AG08395 (cell line): ENCODE measurements around the gene ZC3H10.
"Not testable (repeated sequence)": the region's sequence is repeated elsewhere in the genome, so short reads cannot be mapped to it uniquely, and the experiment has no call there.

Source experiments
- DNase-seq: peaks from one replicate; pipeline ENCODE4 v3.0.0; 2012; ENCODE audit warnings: mixed read lengths, low spot score

ZC3H10 gene, protein sequence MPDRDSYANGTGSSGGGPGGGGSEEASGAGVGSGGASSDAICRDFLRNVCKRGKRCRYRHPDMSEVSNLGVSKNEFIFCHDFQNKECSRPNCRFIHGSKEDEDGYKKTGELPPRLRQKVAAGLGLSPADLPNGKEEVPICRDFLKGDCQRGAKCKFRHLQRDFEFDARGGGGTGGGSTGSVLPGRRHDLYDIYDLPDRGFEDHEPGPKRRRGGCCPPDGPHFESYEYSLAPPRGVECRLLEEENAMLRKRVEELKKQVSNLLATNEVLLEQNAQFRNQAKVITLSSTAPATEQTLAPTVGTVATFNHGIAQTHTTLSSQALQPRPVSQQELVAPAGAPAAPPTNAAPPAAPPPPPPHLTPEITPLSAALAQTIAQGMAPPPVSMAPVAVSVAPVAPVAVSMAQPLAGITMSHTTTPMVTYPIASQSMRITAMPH

DNA sequence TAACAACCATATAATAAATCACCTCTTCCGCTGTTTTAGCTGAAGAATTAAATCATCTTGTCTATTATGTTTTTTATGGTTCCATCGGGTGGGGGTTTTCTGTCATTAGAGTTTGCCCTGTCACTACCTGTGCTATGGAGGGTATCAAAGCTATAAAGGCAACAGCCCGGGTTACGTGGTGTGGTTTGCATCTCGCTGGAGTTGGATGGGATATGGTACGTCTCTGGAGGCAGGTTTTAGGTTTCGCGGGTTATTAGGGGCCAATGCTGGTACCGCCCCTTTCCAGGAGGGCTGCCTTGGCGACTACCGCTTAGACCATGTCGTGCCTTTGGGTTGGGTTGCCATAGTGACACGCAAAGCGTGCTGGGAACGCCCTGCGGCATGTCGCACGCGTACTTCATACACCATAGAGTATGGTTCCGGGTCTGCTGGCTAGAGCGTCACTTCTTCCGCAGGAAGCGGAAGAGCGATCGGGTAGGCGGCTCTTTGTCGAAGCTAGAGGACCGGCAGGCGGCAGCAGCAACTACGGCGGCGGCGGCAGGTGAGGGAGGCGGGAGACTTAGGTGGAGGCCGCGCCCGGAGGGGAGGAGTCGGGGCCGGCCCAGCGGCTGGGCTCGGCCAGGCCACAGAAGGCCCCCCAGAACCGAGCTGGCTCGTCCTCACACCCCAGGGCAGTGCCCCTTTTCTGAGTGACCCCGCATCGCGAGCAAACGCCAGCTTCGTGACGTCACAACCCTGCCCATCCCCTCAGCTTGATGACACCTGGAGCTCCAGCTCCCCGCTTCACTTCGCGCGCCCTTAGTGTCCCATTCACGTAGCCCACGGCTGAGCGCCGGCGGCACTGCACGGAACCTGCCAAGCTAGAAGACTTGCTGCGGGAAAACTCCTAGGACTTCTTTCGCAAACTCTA, at the start of gene ZC3H10:
ZC3H10 (plus strand) TSS at position 489 of the 910 bp plus-strand sequence. CDS start 2,297 bp downstream, outside the sequence.
- DNase-seq = peak; percentile 98

DNA sequence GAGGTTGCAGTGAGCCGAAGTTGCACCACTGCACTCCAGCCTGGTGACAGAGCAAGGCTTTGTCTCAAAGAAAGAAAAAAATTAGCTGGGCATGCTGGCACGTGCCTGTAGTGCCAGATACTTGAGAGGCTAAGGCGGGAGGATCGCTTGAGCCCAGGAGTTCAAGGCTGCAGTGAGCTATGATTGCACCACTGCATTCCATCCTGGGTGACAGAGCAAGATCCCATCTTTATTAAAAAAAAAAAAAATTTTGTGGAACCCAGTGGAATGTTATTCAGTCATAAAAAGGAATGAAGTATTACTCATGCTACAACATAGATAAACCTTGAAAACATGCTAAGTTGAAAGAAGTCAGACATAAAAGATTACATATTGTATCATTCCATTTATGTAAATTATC, 46.4 kb upstream of the ZC3H10 start:
- DNase-seq = no peak

DNA sequence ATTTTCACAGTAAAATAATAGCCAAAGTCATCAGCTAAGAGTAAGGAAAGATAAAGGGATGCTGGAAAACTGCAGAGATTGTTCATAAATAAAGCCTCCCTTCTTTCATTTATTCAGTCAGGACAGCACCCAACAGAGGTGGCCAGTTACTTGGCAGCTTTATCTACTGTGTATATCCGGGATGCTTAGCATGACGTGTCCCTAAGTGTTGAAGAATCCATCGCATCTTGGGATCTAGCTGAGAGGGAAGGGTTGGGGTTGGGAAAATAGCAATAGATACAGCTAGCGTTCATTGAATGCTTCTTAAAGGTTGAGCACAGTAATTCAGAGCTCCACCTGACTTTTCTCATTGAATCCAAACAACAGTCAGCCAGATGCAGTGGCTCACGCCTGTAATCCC, 43.7 kb upstream of the ZC3H10 start:
- no peak for DNase-seq

DNA sequence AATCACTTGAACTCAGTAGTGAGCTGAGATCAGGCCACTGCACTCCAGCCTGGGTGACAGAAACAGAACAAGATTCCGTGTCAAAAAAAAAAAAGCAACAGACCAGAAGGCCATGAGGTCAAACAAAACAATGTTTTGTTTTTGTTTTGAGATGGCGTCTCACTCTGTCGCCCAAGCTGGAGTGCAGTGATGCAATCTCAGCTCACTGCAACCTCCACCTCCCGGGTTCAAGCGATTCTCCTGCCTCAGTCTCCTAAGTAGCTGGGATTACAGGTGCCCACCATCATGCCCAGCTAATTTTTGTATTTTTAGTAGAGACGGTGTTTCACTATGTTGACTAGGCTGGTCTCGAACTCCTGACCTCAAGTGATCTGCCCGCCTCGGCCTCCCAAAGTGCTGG, 40.1 kb upstream of the ZC3H10 start:
- DNase-seq = not testable (repeated sequence)

DNA sequence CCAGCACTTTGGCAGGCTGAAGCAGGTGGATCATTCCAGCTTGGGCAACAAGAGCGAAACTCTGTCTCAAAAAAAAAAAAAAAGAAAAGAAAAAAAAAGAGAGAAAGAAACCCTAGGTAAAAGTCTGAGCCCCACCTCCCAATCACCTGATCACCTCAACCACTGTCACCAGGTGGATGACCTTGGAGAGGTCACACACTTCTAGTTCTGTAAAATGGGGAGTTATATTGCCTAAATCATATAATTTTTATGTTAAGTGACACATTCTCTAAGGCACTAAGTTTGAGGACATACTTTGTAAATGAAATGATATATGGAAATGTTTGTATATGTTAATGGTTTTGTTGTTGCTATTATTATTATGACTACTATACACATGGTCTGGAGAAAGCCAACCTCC, 39.6 kb upstream of the ZC3H10 start:
- no peak for DNase-seq

DNA sequence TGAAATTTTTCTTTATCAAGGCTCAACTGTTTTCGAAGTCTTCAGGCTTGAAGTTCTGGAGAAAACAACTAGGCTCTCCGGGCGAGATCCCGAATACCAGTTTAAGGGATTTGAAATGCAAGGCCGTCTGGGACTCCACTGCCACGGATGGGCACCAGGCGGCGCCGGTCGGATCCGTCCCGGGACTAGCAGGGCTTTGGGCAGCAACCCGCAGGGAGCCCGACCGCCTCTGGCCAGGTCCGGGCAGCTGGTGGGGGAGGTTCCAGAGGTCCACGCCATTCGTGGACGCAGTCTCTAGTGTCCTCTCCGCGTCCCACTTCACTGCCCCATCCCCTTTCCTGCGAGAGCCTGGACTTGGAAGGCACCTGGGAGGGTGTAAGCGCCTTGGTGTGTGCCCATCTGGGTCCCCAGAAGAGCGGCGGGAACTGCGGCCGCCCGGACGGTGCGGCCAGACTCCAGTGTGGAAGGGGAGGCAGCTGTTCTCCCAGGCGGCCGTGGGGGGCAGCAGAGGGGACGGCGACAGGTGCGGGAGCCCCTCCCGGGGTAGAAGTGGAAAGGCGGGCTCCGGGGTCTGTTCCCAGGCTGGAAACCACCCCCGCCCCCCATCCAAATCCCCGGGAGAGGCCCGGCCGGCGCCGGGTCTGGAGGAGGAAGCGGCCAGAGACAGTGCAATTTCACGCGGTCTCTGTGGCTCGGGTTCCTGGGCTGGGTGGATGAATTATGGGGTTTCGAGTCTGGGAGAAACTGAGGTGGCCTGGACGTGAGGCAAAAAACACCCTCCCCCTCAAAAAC, 38.9 kb upstream of the ZC3H10 start:
- DNase-seq = peak; percentile 89

DNA sequence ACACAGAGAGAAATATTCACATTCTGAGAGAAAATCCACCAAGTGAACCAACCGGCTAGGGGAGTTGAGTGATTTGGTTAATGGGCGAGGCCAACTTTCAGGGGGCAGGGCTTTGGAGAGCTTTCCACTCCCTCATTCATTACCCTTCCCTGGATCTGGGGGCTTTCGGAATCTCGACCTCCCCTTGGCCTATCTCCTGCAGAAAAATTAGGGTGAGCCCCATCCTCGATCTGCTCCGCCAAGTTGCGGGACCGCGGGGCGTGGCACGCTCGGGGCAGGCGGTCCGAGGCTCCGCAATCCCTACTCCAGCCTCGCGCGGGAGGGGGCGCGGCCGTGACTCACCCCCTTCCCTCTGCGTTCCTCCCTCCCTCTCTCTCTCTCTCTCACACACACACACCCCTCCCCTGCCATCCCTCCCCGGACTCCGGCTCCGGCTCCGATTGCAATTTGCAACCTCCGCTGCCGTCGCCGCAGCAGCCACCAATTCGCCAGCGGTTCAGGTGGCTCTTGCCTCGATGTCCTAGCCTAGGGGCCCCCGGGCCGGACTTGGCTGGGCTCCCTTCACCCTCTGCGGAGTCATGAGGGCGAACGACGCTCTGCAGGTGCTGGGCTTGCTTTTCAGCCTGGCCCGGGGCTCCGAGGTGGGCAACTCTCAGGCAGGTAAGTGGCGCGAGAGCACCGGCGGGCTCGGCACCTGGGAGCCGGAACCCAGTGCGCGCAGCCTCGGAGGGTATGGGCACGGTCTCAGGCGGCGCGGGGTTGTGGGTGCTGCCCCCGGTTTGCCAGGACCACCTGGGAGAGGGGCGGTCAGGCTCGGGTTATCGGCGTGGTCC, 38.1 kb upstream of the ZC3H10 start, which contains the start of gene ERBB3:
ERBB3 (plus strand) TSS at position 443 of the 833 bp plus-strand sequence; CDS start at position 579, 136 bp downstream.
- peak; percentile 91 for DNase-seq

DNA sequence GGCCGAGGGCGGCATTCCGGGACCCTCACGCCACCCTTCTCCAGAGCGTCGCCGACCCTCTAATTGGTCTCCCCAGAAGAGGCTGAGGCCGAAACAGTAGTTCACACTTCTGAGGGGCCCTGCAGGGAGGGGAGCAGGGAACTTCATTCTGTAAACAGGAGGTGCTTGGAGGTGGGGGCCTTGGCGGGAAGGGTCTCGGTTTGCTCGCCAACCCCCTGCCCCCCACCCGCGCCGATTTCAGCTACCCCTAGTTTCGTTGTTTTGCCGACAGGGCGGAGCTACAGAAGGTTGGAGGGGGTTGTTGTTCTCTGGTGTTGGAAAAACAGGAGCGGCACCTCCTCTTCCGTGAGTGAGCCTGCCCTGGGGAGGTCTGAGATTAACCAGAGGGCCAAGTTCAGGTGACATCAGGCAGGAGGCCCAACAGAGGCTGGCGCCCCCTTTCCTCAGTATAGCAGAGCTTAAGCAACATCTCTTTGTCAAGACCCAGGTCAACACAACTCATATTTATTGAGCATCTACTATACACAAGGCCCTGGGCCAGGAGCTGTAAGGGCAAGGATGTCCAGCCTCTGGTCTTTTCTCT, 37.4 kb upstream of the ZC3H10 start:
- DNase-seq = no peak

DNA sequence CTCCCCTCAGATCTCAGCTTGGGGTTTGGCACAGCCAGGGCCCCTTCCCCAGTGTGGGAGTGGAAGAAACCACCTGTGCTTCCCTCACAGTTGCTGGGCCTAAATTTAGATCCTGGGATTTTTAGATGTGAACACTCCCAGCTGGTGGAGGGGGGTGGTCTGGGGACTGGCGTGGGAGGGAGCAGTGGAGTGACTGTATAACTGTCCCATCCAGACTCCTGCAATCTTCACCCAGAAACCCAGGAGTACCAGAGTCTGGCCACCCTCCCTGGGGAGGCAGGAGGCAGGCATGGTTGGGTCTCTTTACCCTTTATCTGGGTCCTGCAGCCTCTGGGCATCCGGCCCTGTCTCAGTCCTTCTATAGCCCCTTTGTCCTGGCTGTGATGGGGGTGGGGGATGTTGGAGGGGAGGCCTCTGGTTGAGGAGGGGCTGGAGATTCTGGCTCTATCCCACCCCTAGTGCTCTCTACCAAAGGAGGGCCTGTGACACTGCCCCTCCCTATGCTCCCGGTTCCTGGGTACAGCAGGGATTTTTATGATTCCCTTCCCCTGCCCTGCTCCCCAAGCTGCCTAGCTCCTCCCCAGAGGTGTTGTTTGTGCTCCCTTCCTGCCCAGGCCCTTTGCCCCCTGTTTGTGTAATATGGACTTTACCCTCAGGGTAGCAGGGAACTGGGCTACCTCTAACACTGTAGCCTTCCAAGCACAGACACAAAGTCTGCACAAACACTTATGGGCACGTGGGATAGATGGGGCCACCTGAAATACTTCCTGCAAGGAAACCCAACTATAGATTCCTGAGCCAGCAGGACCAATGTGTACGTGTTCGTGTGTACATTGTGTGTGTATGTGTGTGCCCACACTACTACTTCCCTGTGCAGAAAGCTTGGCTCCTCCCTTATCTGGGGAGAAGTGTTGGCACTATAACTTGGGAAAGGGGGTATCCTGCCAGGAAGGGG, 36.4 kb upstream of the ZC3H10 start:
- no peak for DNase-seq

DNA sequence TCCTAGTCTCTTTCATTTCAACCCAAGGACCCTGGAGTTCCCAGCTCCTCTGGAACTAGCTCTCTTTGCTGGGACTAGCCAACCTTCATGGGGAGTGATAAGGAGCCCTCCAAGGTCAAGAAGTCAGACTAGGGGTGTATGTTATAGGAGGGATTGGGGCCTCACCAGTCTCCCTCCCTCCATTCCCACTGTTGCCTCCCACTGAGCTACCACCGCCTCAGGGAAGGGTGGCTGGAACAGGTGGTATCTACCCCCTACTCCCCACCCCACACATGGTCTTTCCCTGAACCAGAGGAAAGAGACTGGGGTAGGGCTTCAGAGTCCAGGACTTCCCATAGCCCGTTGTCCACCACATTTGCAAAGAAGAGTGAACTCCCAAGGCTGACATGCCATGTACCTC, 35.7 kb upstream of the ZC3H10 start:
- DNase-seq = no peak

DNA sequence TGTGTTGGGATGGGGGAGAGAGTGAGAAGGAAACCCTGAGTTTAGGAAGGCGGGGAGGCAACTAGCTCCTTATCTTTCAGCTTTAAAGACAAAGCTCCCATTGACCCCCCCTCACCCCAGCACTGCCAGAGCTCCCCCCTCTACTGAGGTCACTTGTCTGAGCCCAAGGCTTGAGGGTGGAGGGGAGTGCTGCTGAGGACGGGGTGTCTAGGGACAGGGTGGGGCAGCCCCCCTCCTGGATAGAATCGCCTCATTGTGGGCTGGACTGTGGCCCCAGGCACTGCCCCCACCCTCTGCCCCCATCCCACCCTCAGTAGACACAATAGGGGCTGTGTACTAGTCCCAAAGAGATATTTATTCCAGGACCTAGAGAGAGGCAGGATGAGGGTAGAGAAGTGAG, 35.1 kb upstream of the ZC3H10 start:
- DNase-seq = no peak

DNA sequence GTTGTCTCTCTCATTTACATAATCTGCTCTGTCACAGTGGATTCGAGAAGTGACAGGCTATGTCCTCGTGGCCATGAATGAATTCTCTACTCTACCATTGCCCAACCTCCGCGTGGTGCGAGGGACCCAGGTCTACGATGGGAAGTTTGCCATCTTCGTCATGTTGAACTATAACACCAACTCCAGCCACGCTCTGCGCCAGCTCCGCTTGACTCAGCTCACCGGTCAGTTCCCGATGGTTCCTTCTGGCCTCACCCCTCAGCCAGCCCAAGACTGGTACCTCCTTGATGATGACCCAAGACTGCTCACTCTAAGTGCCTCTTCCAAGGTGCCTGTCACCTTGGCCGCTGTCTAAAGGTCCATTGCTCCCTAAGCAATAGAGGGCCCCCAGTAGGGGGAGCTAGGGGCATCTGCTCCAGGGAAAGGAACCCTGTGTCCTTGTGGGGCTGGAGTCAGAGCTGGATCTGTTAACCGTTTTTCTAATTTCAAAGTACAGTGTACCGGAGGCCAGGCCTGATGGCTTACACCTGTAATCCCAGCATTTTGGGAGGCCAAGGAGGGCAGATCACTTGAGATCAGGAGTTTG, 33.0 kb upstream of the ZC3H10 start:
- no peak for DNase-seq

DNA sequence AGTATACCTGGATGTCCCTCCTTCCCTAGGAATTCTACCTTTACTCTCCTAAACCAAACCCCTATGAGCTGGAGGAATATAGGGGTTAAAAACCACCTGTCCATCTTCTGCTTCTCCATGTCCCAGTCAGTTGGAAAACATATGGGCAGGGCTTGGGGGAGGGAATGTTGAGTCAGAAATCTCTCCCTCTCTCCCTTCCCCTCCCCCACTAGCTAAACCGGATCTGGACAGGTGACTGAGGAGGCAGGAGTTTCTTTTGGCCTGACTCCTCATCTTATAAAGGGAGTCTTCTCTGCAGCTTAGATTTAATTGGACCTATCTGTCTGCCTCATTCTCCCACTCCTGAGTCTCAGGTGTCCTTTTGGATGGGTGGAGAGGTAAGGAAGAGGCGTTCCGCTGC, 32.0 kb upstream of the ZC3H10 start:
- DNase-seq = no peak

DNA sequence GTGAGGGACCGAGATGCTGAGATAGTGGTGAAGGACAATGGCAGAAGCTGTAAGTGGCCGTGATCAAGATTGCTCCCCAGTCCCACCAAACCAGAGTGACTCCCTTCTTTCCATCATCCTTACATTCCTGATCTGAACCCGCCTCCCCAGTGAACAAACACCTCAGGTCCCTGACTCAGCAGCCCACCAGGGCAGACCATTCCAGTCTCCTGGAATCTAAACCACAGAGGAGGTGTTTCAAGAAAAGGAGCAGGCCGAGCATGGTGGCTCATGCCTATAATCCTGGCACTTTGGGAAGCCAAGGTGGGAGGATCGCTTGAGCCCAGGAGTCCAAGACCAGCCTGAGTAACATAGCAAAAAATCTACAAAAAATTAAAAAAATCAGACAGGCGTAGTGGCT, 31.5 kb upstream of the ZC3H10 start:
- no peak for DNase-seq

DNA sequence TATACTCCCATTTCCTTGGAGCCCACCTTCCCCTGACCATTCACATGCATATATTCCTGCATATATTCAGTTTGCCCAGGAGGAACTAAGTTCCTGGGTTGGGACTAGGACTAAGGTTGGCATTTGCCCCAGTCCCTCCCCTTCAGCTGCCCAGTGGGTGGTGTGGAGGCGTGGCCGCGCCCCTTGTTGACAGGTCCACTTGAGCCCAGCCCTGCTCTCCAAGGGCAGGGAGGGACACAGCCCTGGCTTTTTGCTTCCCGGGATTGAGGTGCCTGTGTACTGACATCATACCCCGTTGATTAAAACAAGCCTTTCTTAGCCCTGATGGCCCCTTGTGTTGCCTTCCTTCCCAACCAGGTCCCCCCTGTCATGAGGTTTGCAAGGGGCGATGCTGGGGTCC, 30.8 kb upstream of the ZC3H10 start:
- DNase-seq = no peak

DNA sequence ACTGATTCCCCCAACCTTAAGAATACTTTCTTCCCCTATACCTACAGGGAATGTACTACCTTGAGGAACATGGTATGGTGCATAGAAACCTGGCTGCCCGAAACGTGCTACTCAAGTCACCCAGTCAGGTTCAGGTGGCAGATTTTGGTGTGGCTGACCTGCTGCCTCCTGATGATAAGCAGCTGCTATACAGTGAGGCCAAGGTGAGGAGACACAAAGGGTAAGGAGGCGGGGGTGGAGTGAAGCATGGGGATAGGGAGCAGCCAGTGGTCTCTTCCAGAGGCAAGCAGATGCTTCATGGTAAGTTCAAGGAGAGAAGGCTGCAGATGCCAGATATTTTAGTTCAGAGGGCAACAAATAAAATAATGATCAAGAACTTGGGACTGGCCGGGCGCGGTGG, 20.3 kb upstream of the ZC3H10 start:
- DNase-seq = no peak

DNA sequence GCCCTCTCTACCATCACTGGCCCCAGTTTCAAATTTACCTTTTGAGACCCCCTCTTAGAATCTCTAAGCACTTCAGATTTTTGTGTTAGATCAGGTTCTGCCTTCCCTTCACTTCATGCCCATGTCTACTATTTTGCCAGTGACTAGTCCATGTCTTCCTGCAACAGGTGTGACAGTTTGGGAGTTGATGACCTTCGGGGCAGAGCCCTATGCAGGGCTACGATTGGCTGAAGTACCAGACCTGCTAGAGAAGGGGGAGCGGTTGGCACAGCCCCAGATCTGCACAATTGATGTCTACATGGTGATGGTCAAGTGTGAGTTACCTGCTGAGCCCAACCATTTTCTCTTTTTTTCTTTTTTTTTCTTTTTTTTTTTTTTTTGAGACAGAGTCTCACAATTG, 19.5 kb upstream of the ZC3H10 start:
- DNase-seq = no peak

DNA sequence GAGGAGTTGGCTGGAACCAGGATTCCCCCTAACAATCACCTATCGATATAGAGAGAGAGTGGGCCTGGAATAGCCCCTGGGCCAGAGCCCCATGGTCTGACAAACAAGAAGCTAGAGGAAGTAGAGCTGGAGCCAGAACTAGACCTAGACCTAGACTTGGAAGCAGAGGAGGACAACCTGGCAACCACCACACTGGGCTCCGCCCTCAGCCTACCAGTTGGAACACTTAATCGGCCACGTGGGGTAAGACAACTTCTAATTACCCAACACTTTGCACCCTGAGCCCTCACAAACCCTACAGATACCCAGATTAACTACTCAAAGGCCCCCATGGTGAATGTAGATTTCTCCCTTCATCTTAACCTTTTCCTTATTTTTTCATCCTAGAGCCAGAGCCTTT, 18.3 kb upstream of the ZC3H10 start:
- no peak for DNase-seq

DNA sequence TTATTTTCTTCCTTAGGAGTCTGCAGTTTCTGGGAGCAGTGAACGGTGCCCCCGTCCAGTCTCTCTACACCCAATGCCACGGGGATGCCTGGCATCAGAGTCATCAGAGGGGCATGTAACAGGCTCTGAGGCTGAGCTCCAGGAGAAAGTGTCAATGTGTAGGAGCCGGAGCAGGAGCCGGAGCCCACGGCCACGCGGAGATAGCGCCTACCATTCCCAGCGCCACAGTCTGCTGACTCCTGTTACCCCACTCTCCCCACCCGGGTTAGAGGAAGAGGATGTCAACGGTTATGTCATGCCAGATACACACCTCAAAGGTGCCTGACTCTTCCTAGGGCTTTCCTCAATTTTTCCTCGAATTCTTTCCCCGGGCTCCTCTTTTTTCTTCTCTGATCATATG, 17.0 kb upstream of the ZC3H10 start:
- no peak for DNase-seq
